Measurements from ENCODE around the gene IFI16. TPM values are rescaled to one million over a fixed set of nuclear protein-coding genes. Genes with fewer than 3 reads are reported as not detected.
"Not testable (repeated sequence)": the region's sequence is repeated elsewhere in the genome, so short reads cannot be mapped to it uniquely, and the experiment has no call there.

Gene IFI16
- total RNA-seq, 2 experiments from 2014 or later: 295 to 300 TPM

GRCh38 chr1:158998037-158998780 is 11.5 kb upstream of the IFI16 start:
- peak; percentile 9 for ATAC-seq (ENCODE audit: low read depth)
- peaks cover 2% of the 10 kb centered on the region for H3K36me3 Mint-ChIP-seq
- POLR2A ChIA-PET: interaction anchor here (1.0 kb wide), 1 partner anchor 12 kb away, joined by 7 read pairs; the partner anchor contains the start of gene IFI16

GRCh38 chr1:158998781-158999161 is 10.9 kb upstream of the IFI16 start:
- Mint-ChIP-seq H3K27me3 (no peaks in the 10 kb centered on the region), H3K9me3 (no peaks in the 10 kb centered on the region), H3K4me3 (no peak overlapping the region), H3K27ac (no peak overlapping the region), H3K36me3 (peaks cover 2% of the 10 kb centered on the region), H3K4me1 (peaks cover 15% of the 10 kb centered on the region)
- DNase-seq (no peak), ATAC-seq (ENCODE audit: low read depth) (peak; percentile 49)
- POLR2A ChIA-PET: interaction anchor here (1.0 kb wide), 1 partner anchor 11 kb away, joined by 7 read pairs; the partner anchor contains the start of gene IFI16

More at GRCh38 chr1:158998037-158998780, 11.5 kb upstream of the IFI16 start:
- DNase-seq: no peak
- Mint-ChIP-seq H3K4me3 (peak overlapping the region; percentile 40), H3K27ac (peak overlapping the region; percentile 53), H3K27me3 (no peaks in the 10 kb centered on the region), H3K4me1 (peaks cover 15% of the 10 kb centered on the region), H3K9me3 (no peaks in the 10 kb centered on the region)

GRCh38 chr1:158999316-159000069 is 10.2 kb upstream of the IFI16 start:
- H3K27me3 Mint-ChIP-seq: no peaks in the 10 kb centered on the region
- POLR2A ChIA-PET: interaction anchor here (1.6 kb wide), 1 partner anchor 9 kb away, joined by 4 read pairs; no protein-coding TSS in a partner anchor
- H3K4me3 Mint-ChIP-seq: no peak overlapping the region
- H3K36me3 Mint-ChIP-seq: peaks cover 2% of the 10 kb centered on the region
- no peak for ATAC-seq (ENCODE audit: low read depth)
- no peaks in the 10 kb centered on the region for H3K9me3 Mint-ChIP-seq
- H3K27ac Mint-ChIP-seq: no peak overlapping the region
- H3K4me1 Mint-ChIP-seq: peaks cover 15% of the 10 kb centered on the region
- no peak for DNase-seq

- Mint-ChIP-seq H3K36me3 (peaks cover 2% of the 10 kb centered on the region), H3K27ac (no peak overlapping the region), H3K4me3 (no peak overlapping the region), H3K9me3 (no peaks in the 10 kb centered on the region), H3K27me3 (no peaks in the 10 kb centered on the region), H3K4me1 (peaks cover 15% of the 10 kb centered on the region)
- DNase-seq: no peak
- POLR2A ChIA-PET: interaction anchor here (1.6 kb wide), 1 partner anchor 9 kb away, joined by 4 read pairs; no protein-coding TSS in a partner anchor
- ATAC-seq (ENCODE audit: low read depth): no peak
Measured at GRCh38 chr1:159000070-159000409, 9.7 kb upstream of the IFI16 start.

- DNase-seq: no peak
- Mint-ChIP-seq H3K4me3 (no peak overlapping the region), H3K4me1 (peaks cover 18% of the 10 kb centered on the region), H3K27ac (no peak overlapping the region), H3K36me3 (no peaks in the 10 kb centered on the region), H3K9me3 (no peaks in the 10 kb centered on the region), H3K27me3 (no peaks in the 10 kb centered on the region)
- POLR2A ChIA-PET: interaction anchor here (1.6 kb wide), 1 partner anchor 8 kb away, joined by 4 read pairs; no protein-coding TSS in a partner anchor
- no peak for ATAC-seq (ENCODE audit: low read depth)
Measured at GRCh38 chr1:159000625-159001024, 9.1 kb upstream of the IFI16 start.

- Mint-ChIP-seq H3K4me1 (peaks cover 25% of the 10 kb centered on the region), H3K36me3 (peaks cover 7% of the 10 kb centered on the region), H3K9me3 (no peaks in the 10 kb centered on the region), H3K27me3 (no peaks in the 10 kb centered on the region), H3K4me3 (no peak overlapping the region), H3K27ac (peak overlapping the region; percentile 13)
- DNase-seq (no peak), ATAC-seq (ENCODE audit: low read depth) (no peak)
- POLR2A ChIA-PET: no interaction called here
Measured at GRCh38 chr1:159005161-159005560, 4.5 kb upstream of the IFI16 start.

GRCh38 chr1:159005676-159006075 is 4.0 kb upstream of the IFI16 start:
- Mint-ChIP-seq H3K9me3 (no peaks in the 10 kb centered on the region), H3K4me3 (no peak overlapping the region), H3K27me3 (no peaks in the 10 kb centered on the region), H3K27ac (peak overlapping the region; percentile 13), H3K4me1 (peaks cover 25% of the 10 kb centered on the region), H3K36me3 (peaks cover 12% of the 10 kb centered on the region)
- no peak for ATAC-seq (ENCODE audit: low read depth)
- DNase-seq: no peak
- POLR2A ChIA-PET: no interaction called here

GRCh38 chr1:159006210-159006807 is 3.4 kb upstream of the IFI16 start:
- POLR2A ChIA-PET, H3K27me3 Mint-ChIP-seq: not testable (repeated sequence)

GRCh38 chr1:159007726-159008125 is 2.0 kb upstream of the IFI16 start:
- peaks cover 22% of the 10 kb centered on the region for H3K36me3 Mint-ChIP-seq
- peak overlapping the region; percentile 78 for H3K27ac Mint-ChIP-seq
- H3K4me1 Mint-ChIP-seq: peaks cover 25% of the 10 kb centered on the region
- peak overlapping the region; percentile 21 for H3K4me3 Mint-ChIP-seq
- H3K9me3 Mint-ChIP-seq: no peaks in the 10 kb centered on the region
- DNase-seq (no peak), ATAC-seq (ENCODE audit: low read depth) (no peak)
- POLR2A ChIA-PET: interaction anchor here (0.9 kb wide), 2 partner anchors 21 to 60 kb away, joined by 3 to 6 read pairs; no protein-coding TSS in a partner anchor
- no peaks in the 10 kb centered on the region for H3K27me3 Mint-ChIP-seq

More at GRCh38 chr1:159006210-159006807, 3.4 kb upstream of the IFI16 start:
- not testable (repeated sequence) for H3K27ac Mint-ChIP-seq; H3K4me3 Mint-ChIP-seq; DNase-seq; H3K9me3 Mint-ChIP-seq; ATAC-seq (ENCODE audit: low read depth)
- Mint-ChIP-seq H3K36me3 (peaks cover 15% of the 10 kb centered on the region), H3K4me1 (peaks cover 25% of the 10 kb centered on the region)

GRCh38 chr1:159008744-159009188 is 941 bp upstream of the IFI16 start:
- DNase-seq (peak; percentile 40), ATAC-seq (ENCODE audit: low read depth) (peak; percentile 70)
- Mint-ChIP-seq H3K9me3 (no peaks in the 10 kb centered on the region), H3K27me3 (no peaks in the 10 kb centered on the region), H3K36me3 (peaks cover 31% of the 10 kb centered on the region), H3K4me3 (peak overlapping the region; percentile 90), H3K4me1 (peaks cover 29% of the 10 kb centered on the region), H3K27ac (peak overlapping the region; percentile 96)
- POLR2A ChIA-PET: interaction anchor here (0.6 to 2.9 kb wide), 8 partner anchors 9 to 761 kb away, joined by 3 to 20 read pairs (median 4); partner anchors contain the start of gene AIM2

GRCh38 chr1:159009287-159009686 is 420 bp upstream of the IFI16 start:
- peak overlapping the region; percentile 90 for H3K4me3 Mint-ChIP-seq
- DNase-seq (no peak), ATAC-seq (ENCODE audit: low read depth) (peak; percentile 7)
- peaks cover 34% of the 10 kb centered on the region for H3K4me1 Mint-ChIP-seq
- H3K36me3 Mint-ChIP-seq: peaks cover 37% of the 10 kb centered on the region
- peak overlapping the region; percentile 96 for H3K27ac Mint-ChIP-seq
- no peaks in the 10 kb centered on the region for H3K27me3 Mint-ChIP-seq
- no peaks in the 10 kb centered on the region for H3K9me3 Mint-ChIP-seq
- POLR2A ChIA-PET: interaction anchor here (0.8 to 2.9 kb wide), 9 partner anchors 8 to 916 kb away, joined by 3 to 20 read pairs (median 4); partner anchors contain the start of genes AIM2 and TAGLN2

GRCh38 chr1:159010391-159010790 is 684 bp downstream of the IFI16 start:
- H3K27me3 Mint-ChIP-seq: no peaks in the 10 kb centered on the region
- peak overlapping the region; percentile 90 for H3K4me3 Mint-ChIP-seq
- ATAC-seq (ENCODE audit: low read depth): no peak
- H3K27ac Mint-ChIP-seq: peak overlapping the region; percentile 96
- POLR2A ChIA-PET: interaction anchor here (0.6 to 2.9 kb wide), 6 partner anchors 8 to 915 kb away, joined by 3 to 20 read pairs (median 6); partner anchors contain the start of genes AIM2 and TAGLN2
- DNase-seq: no peak
- H3K4me1 Mint-ChIP-seq: peaks cover 42% of the 10 kb centered on the region
- no peaks in the 10 kb centered on the region for H3K9me3 Mint-ChIP-seq
- H3K36me3 Mint-ChIP-seq: peaks cover 47% of the 10 kb centered on the region

- peaks cover 43% of the 10 kb centered on the region for H3K4me1 Mint-ChIP-seq
- H3K36me3 Mint-ChIP-seq: peaks cover 51% of the 10 kb centered on the region
- H3K9me3 Mint-ChIP-seq; H3K27me3 Mint-ChIP-seq; ATAC-seq (ENCODE audit: low read depth): not testable (repeated sequence)
- POLR2A ChIA-PET: interaction anchor here (0.7 to 2.9 kb wide), 4 partner anchors 20 to 796 kb away, joined by 3 to 20 read pairs (median 12); partner anchors contain the start of gene AIM2
- peak; percentile 53 for DNase-seq
- H3K4me3 Mint-ChIP-seq: peak overlapping the region; percentile 90
- H3K27ac Mint-ChIP-seq: peak overlapping the region; percentile 96
Measured at GRCh38 chr1:159011001-159011400, 1.3 kb downstream of the IFI16 start.

All from activated naive CD8-positive, alpha-beta T cell treated with anti-CD3 and anti-CD28 coated beads, Interleukin-2, amount 10 ng/mL, durations not matched to agents 7 days and 5 days (primary cell).